ENCODE measurements around the gene TNFRSF6B.
"Not testable (repeated sequence)": the region's sequence is repeated elsewhere in the genome, so short reads cannot be mapped to it uniquely, and the experiment has no call there.

TNFRSF6B gene

GRCh38 chr20:63663332-63664066 lies 33.0 kb upstream of the TNFRSF6B start:
- no peak for DNase-seq

DNA sequence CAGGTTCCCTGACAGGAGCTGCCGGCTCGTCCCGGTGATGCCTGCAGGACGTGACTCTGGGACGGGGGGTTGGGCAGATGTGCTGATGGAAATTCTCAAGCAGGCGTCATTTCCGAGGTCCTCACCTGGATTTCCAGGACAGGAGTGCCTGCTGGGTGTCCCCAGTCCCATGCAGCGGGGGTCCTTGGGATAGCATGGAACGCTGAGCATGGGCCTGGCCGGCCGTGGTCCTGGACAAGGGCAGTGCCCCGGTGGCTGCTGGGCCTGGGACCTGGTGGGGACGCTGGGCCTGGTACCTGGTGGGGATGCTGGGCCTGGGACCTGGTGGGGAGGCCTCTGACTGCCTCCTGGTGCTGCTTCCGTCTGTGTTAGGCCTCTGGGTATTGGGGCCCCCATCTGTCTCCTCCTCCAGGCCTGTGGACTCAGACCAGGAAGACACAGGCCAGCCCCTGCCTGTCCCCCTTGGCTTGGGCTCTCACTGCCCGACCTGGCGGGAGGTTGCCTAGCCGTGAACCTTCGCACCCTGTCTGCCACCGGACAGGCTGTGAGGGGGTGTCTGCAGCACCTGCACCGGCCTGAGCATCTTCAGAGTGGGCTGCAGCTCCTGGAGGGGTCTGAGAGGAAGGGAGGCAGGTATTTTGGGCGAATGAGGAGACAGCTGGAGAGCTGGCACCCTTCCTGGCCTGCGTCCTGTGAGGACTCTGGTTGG lies 32.2 kb upstream of the TNFRSF6B start:
- DNase-seq, result no peak

GRCh38 chr20:63664861-63665594 lies 31.4 kb upstream of the TNFRSF6B start:
- no peak for DNase-seq

GRCh38 chr20:63665708-63666107 lies 30.7 kb upstream of the TNFRSF6B start:
- DNase-seq, result no peak

DNA sequence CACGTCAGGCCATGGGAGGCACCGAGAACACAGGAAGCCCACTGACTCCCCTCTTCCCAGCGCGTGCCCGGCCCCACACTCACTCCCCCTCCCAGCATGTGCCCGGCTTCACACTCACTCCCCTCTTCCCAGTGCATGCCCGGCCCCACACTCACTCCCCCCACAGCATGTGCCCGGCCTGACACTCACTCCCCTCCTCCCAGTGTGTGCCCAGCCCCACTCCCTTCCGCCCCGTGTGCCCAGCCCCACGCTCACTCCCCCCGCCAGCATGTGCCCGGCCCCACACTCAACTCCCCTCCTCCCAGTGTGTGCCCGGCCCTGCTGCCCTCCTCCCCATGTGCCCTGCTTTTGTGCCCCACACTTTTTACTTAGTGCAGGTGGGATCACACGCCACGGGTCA lies 28.6 kb upstream of the TNFRSF6B start:
- no peak for DNase-seq

GRCh38 chr20:63668351-63668750 lies 28.1 kb upstream of the TNFRSF6B start:
- no peak for DNase-seq

GRCh38 chr20:63671695-63672094 lies 24.8 kb upstream of the TNFRSF6B start:
- DNase-seq, result not testable (repeated sequence)

DNA sequence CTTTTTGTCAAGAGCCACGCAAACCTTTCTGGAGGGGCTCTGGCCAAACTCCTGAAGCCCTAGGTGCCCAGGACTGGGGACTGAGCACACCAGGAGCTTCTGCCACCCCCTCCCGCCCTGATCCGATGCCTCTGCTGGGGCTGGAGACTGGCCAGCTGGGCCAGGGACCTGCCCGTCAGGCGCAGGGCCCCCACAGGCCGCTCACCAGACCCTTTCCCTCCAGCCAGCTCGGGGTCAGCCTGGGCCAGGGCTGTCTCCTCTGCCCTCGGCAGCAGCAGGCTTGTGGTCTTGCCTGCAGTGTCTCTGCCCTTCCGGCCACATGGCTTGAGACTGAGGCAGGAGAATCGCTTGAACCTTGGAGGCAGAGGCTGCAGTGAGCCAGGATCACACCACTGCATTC lies 23.8 kb upstream of the TNFRSF6B start:
- no peak for DNase-seq

DNA sequence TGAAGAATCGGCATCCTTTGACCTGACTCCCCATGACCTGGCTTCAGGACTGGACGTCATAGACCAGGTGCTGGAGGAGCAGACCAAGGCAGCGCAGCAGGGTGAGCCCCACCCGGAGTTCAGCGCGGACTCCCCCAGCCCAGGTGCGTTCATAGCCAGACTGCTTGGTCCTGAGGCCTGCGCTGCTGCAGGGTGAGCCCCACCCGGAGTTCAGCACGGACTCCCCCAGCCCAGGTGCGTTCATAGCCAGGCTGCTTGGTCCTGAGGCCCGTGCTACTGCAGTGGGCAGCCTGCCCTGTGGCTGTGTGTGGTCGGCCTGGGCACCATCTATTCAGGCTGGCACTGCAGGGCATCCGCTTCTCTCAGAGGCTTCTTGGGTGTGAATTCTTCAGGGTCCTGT lies 22.5 kb upstream of the TNFRSF6B start:
- DNase-seq, result no peak

DNA sequence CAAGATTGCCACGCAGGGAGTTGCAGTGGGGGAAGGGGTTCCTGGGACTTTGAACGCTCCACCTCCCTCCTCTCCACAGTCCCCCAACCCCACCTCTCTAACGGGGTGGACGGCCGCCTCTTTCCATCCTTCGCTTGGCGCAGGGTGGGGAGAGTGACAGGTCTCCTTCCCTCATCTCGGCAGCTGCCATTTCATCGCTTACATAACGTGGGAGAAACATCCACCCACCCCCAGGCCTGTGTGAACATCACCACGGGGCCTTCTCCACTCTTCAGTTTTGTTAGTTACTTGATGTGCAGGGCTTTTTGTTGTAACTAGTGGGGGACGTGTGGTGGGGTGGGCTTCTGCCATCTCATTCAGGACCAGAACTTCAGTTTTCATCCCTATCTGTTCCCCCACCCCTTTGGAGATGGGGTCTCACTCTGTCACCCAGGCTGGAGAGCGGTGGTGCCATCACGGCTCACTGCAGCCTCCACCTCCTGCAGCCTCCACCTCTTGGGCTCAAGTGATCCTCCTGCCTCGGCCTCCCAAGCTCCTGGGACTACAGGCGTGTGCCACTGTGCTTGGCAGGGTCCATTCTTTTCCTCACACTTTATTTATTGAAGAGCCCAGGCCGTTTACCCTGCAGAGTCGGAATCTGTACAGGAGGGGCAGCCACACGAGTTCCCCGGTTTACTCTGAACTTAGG lies 20.6 kb upstream of the TNFRSF6B start:
- DNase-seq, result no peak

GRCh38 chr20:63678071-63678470 lies 18.4 kb upstream of the TNFRSF6B start:
- no peak for DNase-seq

GRCh38 chr20:63678667-63679465 lies 17.6 kb upstream of the TNFRSF6B start:
- no peak for DNase-seq

DNA sequence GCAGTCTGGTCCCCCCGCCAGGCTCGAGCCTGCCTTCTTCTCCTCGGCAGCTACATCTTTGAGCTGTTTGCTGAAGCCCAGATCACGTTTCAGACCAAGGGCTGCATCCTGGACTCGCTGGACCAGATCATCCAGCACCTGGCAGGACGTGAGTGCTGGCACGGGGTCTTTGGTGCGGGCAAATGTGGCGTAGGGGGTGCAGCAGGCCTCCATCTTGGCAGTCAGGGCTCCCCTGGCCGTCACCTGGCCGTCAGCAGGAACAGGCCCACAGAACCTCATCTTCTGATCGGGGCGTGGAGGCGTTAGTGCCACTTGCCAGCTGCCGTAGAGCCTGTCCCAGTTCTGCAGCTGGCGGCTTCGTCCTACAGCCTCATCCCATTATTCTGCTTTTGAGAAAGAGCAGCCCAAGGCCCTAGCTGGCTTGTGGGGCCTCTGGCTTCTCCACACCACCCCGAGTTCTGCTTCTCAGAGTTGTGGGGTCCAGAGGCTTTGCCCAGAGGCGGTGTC lies 16.6 kb upstream of the TNFRSF6B start:
- DNase-seq, result no peak

DNA sequence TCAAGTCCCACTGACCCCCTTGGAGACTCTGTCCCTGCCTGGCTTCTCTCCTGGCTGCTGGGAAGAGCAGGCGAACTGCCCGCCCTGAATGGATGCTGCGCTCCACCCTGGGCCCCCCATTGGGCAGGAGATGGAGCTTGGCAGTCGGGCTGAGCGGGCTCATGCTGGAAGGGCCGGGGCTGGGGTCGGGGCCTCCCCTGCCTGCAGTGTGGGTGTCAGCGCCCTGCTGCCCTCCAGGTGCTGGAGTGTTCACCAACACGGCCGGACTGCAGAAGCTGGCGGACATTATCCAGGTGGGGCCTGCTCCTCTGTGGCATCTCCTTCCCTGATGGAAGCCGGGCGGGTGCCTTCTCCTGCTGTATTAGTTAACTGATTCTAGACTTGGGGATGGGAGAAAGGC lies 16.0 kb upstream of the TNFRSF6B start:
- DNase-seq, result no peak

- no peak for DNase-seq
Observed at GRCh38 chr20:63680857-63681608, 15.4 kb upstream of the TNFRSF6B start.

- DNase-seq, result no peak
Observed at GRCh38 chr20:63681609-63682142, 14.8 kb upstream of the TNFRSF6B start.

GRCh38 chr20:63682384-63683139 lies 13.9 kb upstream of the TNFRSF6B start:
- DNase-seq, result no peak

GRCh38 chr20:63685269-63686026 lies 11.0 kb upstream of the TNFRSF6B start:
- DNase-seq, result no peak

GRCh38 chr20:63686094-63686491 lies 10.4 kb upstream of the TNFRSF6B start:
- DNase-seq, result no peak
